Measurements from ENCODE around the gene ST8SIA1.
"Not testable (repeated sequence)": the region's sequence is repeated elsewhere in the genome, so short reads cannot be mapped to it uniquely, and the experiment has no call there.

Gene ST8SIA1

GRCh38 chr12:22160396-22161003 is 174.0 kb downstream of the ST8SIA1 start:
- peak; percentile 24 for DNase-seq

GRCh38 chr12:22149286-22149685 is 185.2 kb downstream of the ST8SIA1 start:
- not testable (repeated sequence) for DNase-seq

GRCh38 chr12:22146686-22147085 is 187.8 kb downstream of the ST8SIA1 start:
- DNase-seq = peak; percentile 31

Measured in central memory CD4-positive, alpha-beta T cell (primary cell).